ENCODE data around the gene PHF12.

- TF ChIP-seq CTCF (IDR thresholded peaks at IDR 0.05; ENCODE audit: insufficient read depth, low read length), result no peak
- TF ChIP-seq POLR2AphosphoS5 (IDR thresholded peaks at IDR 0.05; ENCODE audit: low read depth), result no peak
- no peak for TF ChIP-seq GABPA (IDR thresholded peaks at IDR 0.05; ENCODE audit: low read depth)
Observed at GRCh38 chr17:28992185-28992584, 40.9 kb upstream of the PHF12 start.

Data from HL-60 (cell line).